GM12872 (cell line): ENCODE data around the gene CHST12.
A peak's percentile ranks its signal among the peaks of the same experiment; 100 is the strongest.

Source experiments
- TF ChIP-seq, protein P1 (sequence below): IDR thresholded peaks from 3 replicates; pipeline ENCODE4 v1.5.1; 2011; ENCODE audit warnings: low read depth, mild to moderate bottlenecking, low read length, moderate library complexity; ENCODE audit not compliant: insufficient read depth

CHST12 gene

DNA sequence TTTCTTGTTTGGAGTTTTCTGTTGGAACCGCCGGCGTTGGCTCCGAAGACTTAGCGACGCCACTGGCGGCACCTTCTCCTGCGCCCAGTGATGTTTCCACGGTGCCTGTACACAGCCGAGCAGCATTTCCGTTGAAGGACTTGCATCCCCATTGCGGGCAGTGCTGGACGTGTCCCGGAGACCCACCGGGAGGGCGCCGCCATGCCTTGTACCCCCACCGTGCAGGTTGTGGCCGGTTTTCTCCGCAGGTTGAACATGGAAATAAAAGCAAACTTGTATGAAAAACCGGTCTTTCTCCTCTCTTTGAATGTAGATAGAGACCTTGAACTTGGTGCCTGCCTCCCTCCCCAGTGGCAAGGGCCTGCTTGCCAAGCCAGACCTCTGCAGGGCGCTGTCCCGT is 22.9 kb upstream of the CHST12 start:
- TF ChIP-seq, protein P1, sequence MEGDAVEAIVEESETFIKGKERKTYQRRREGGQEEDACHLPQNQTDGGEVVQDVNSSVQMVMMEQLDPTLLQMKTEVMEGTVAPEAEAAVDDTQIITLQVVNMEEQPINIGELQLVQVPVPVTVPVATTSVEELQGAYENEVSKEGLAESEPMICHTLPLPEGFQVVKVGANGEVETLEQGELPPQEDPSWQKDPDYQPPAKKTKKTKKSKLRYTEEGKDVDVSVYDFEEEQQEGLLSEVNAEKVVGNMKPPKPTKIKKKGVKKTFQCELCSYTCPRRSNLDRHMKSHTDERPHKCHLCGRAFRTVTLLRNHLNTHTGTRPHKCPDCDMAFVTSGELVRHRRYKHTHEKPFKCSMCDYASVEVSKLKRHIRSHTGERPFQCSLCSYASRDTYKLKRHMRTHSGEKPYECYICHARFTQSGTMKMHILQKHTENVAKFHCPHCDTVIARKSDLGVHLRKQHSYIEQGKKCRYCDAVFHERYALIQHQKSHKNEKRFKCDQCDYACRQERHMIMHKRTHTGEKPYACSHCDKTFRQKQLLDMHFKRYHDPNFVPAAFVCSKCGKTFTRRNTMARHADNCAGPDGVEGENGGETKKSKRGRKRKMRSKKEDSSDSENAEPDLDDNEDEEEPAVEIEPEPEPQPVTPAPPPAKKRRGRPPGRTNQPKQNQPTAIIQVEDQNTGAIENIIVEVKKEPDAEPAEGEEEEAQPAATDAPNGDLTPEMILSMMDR: no peak

DNA sequence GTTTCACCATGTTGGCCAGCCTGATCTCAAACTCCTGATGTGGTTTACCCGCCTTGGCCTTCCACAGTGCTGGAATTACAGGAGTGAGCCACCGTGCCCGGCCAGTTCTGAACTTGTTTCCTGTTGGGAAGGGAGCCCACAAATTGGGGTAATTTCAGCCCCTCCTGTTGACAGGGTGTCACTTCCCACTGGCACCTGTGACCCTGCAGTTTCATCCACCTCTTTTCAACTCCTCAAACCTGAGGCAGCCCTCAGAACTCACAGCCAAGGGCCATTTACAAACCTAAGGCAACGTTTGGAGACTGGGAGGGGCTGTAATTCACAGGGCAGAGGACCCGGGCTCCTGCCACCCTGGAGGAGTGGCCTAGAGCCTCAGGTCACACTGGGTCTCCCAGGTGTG is 22.2 kb upstream of the CHST12 start:
- TF ChIP-seq, protein P1: no peak

DNA sequence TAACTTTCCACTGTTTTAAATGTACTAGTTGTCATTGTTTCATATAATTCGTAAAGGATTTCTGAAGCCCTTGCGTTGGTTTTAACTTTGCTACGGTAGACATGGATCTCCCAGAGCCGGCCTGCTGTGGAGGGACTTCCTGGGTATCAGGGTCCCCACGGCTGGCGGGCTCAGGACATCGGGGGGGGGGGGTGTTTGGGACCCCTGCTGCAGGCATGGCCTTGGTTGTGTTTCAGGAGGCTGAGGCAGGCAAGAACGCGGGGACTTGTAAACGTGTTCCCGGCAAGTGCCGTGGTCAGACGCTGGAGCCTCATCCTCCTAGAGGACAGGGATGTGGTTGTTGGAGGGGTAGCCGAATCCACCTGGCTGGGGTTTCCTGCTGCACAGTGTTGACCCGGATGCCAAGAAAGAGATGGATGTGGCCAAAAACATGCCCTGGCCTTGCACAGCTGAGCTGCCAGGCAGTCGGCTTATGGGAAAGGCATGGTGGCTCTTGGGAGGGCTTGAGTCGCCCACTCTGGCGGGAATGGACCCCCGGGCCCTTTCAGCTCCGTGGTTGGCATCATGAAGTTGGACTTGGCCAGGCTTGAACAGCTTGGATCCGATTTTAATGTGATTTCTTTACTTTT is 21.4 kb upstream of the CHST12 start:
- TF ChIP-seq, protein P1: no peak

DNA sequence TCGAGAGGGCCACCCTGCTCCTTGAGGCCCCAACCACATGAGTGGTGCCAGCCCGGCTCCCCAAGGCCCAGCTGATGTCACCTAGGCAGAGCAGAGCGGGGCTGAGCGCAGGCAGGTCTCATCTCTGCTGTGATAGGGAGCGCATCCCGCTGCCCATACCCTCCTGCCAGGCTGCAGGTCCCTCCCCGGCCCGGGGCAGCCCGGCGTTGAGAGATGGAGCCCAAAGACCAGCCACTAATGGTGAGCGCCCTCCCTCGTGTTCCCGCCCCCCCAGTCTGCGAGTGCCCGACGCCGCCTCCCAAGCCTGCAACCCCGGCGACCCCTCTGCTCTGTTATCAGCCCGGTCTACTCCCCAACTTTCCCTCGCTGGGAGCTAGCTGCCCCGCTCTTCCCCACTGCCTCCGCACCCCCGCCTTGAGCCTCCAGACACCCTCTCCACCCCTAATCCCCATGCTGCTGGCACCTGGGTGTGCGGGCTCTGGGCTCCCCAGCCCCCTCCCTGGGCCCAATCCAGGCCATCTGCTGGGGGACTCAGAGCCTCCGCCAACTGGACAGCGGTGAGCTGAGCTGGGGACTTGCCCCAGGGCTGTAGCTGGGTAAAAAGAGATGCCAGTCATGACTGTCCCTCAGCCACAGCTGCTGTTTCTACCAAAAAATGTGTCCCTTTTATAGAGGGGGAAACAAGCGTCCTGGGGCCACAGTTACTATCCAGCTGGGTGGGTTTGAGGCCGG is 19.7 kb upstream of the CHST12 start:
- TF ChIP-seq, protein P1: no peak

DNA sequence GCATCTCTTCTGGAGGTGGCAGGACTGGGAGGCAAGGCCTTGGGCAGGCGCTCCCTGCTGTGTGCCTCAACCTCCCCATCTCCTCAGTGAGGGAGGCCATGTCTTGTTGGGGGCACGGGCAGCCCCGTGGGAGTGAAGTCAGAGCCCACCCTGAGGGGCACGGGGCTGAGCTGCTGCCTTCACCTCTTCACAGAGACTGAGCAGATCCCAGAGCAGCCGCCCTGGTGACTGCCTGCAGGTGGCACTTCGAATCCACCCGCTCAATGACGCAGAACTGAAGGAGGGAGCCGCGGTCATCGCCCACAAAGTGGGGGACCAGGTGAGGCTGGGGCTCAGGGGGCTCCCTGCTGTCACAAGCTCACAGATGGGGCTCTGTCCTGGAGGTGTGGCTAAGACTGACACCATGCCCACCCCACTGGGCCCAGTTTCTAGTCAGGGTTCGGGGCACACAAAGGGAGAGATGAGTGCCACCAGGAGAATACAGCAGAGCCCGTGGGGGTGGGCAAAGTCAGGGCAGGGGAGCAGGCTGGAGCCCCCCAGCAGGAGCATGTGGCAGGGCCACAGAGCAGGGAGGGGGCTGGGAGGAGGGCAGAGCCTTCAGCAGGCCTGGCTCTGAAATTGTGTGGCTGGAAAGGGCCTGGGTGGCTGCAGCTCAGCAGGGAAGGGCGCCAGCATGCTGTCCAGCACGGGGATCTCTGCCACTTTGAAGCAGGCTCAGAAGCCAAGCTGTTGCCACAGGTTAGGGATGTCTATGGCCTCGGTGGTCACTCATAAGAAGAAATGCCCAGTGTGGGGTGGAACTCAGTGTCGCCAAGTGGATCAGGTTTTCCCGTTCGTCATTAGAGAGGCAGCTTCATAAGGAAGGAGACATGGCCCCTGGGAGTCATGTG is 18.8 kb upstream of the CHST12 start:
- TF ChIP-seq, protein P1: 0 out of 3 replicates have a peak, but pooled peaks have one; percentile 19

DNA sequence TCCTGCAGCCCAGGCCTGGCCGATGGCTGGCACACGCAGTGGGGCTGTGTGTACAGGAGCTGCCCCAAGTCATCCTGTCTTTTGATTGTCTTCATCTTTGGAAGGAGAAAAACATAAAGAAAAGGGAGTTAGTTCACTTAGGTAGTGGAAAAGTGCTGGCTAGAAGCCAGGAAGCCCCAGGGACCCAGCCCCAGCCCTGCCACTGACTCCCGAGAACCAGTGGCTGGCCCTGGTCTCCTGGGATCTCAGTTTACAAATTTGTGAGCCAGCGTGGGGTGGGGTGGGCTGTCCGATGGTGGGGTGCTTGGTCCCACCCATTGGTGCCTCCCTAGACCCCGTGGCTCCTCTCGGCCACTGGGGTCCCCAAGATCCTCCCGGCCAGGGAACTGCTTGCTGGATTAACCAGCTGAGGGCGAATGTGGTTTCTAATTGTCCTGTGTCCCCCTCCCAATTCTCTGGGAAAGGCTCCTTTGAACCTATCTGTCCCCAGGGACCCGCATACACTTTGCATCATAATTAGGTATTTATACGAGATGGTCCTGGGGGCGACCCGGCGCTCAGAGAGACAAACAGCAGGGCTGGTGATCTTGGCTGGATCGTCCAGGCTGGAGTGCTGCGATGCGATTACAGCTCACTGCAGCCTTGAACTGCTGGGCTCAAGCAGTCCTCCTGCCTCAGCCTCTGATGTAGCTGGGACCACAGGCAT is 16.3 kb upstream of the CHST12 start:
- TF ChIP-seq, protein P1: no peak
